ENCODE results near the gene MIPEP.

DNA sequence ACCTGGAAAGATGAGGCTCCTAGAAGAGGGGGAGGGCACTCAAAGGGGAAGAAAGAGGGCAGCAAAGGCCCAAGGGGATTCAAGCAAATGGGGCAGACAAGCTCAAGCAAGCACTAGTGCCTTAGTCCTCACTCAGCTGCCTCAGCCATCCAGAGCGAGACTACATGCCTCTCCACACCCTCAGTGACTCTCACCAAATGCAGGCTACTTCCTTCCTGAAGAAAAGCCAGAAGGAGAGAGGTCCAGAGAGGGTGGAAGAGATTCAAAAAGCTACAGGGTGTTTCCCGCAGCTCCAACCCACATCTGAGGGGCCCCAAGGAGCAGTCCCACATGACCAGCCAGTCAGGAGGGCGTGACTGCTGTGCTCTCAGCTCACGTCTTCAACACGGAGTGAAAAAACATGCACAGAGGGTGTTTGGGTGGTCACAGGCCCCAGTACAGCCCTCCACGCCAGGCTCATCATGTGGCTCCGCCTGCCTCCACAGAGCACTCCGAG lies 40.5 kb downstream of the MIPEP start:
- TF ChIP-seq, protein P1, sequence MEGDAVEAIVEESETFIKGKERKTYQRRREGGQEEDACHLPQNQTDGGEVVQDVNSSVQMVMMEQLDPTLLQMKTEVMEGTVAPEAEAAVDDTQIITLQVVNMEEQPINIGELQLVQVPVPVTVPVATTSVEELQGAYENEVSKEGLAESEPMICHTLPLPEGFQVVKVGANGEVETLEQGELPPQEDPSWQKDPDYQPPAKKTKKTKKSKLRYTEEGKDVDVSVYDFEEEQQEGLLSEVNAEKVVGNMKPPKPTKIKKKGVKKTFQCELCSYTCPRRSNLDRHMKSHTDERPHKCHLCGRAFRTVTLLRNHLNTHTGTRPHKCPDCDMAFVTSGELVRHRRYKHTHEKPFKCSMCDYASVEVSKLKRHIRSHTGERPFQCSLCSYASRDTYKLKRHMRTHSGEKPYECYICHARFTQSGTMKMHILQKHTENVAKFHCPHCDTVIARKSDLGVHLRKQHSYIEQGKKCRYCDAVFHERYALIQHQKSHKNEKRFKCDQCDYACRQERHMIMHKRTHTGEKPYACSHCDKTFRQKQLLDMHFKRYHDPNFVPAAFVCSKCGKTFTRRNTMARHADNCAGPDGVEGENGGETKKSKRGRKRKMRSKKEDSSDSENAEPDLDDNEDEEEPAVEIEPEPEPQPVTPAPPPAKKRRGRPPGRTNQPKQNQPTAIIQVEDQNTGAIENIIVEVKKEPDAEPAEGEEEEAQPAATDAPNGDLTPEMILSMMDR (IDR thresholded peaks at IDR 0.05), result no peak
- TF ChIP-seq POLR2A (IDR thresholded peaks at IDR 0.05), result no peak
